H1 (cell line): ENCODE measurements around the gene RFPL1.
A peak's percentile ranks its signal among the peaks of the same experiment; 100 is the strongest.

Source experiments
- HDAC2 ChIP-seq, 2 experiments: fragments of 300-600 bp in 1 of 2; sonication (generic) in 1 of 2; IDR thresholded peaks; 2 replicates each; pipeline ENCODE4 v1.6.1; 2011 to 2012; ENCODE audit warnings: low read depth in 2 of 2, low read length in 2 of 2, mild to moderate bottlenecking in 2 of 2, moderate library complexity in 2 of 2, borderline replicate concordance in 1 of 2, inconsistent platforms in 1 of 2
- POLR2A ChIP-seq, 2 experiments: IDR thresholded peaks; 1 replicate in 1 of 2; 2 replicates in 1 of 2; pipeline ENCODE4 v1.6.1; 2011; ENCODE audit warnings: low read depth in 2 of 2, low read length in 2 of 2, mild to moderate bottlenecking in 2 of 2; ENCODE audit errors: control extremely low read depth in 1 of 2
- YY1 ChIP-seq: IDR thresholded peaks from 2 replicates; pipeline ENCODE4 v1.6.1; 2011; ENCODE audit warnings: low read depth, mild to moderate bottlenecking, low read length
- TF ChIP-seq, protein P1 (sequence below), 3 experiments: IDR thresholded peaks; 1 replicate in 2 of 3; 2 replicates in 1 of 3; pipeline versions ENCODE4 v1.5.1 to v1.6.1; 2011; ENCODE audit warnings: low read length in 3 of 3, mild to moderate bottlenecking in 3 of 3, inconsistent platforms in 2 of 3, low read depth in 1 of 3, moderate library complexity in 1 of 3; ENCODE audit not compliant: insufficient read depth in 1 of 3; ENCODE audit errors: control extremely low read depth in 1 of 3

DNA sequence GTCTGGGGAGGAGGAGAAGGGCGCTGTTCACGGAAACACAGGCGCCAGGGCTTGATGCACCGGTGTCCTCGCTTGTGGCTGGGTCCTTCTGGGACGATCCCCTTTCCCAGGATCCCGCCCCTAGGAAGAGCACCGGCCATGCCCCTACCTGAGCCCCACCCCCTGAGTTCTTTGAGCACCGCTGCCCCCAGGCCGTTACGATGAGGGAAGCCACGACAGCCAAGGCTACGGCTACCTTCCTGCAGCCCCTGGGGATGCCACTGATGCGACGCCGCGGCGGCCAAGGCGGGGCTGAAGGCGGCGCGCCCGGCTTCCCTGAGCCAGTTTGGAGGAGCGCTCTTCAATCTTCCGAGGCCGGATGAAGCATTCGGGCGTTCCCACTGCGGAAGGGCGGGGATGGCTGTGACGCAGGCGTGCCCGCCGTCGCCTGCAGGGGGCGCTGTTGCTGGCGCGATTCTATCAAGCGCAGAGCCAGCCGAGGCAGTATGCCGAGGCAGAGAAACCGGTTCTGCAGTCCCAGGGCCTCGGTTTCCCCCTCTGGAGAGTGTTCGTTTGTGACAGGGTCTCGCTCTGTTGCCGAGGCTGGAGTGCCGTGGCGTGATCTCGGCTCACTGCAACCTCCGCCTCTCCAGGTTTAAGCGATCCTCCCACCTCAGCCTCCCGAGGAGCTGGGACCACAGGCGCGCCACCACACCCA, 31.9 kb downstream of the RFPL1 start:
- TF ChIP-seq, protein P1, sequence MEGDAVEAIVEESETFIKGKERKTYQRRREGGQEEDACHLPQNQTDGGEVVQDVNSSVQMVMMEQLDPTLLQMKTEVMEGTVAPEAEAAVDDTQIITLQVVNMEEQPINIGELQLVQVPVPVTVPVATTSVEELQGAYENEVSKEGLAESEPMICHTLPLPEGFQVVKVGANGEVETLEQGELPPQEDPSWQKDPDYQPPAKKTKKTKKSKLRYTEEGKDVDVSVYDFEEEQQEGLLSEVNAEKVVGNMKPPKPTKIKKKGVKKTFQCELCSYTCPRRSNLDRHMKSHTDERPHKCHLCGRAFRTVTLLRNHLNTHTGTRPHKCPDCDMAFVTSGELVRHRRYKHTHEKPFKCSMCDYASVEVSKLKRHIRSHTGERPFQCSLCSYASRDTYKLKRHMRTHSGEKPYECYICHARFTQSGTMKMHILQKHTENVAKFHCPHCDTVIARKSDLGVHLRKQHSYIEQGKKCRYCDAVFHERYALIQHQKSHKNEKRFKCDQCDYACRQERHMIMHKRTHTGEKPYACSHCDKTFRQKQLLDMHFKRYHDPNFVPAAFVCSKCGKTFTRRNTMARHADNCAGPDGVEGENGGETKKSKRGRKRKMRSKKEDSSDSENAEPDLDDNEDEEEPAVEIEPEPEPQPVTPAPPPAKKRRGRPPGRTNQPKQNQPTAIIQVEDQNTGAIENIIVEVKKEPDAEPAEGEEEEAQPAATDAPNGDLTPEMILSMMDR (IDR thresholded peaks at IDR 0.05; ENCODE audit: control extremely low read depth in 1 of 3, insufficient read depth in 1 of 3, low read depth in 1 of 3, low read length in 3 of 3), result peak; percentile 90 to 98 (median 97)
- TF ChIP-seq YY1, result no peak
- 0 out of 3 replicates have a peak, but pooled peaks of 1 of the 2 experiments have one; percentile 27 for TF ChIP-seq POLR2A (IDR thresholded peaks at IDR 0.05; ENCODE audit: control extremely low read depth in 1 of 2, low read depth in 2 of 2, low read length in 2 of 2)
- 0 out of 4 replicates have a peak, but pooled peaks of 1 of the 2 experiments have one; percentile 41 for TF ChIP-seq HDAC2 (IDR thresholded peaks at IDR 0.05; ENCODE audit: borderline replicate concordance in 1 of 2, low read depth in 2 of 2, low read length in 2 of 2)
